GM13976 (cell line): ENCODE results near the gene NLRP1.

Source experiments
- DNase-seq: peaks from one replicate; pipeline ENCODE4 v3.0.0; 2012; ENCODE audit warnings: low spot score
- CTCF ChIP-seq: IDR thresholded peaks from 2 replicates; pipeline ENCODE4 v1.5.1; 2012; ENCODE audit warnings: borderline replicate concordance, mild to moderate bottlenecking; ENCODE audit not compliant: insufficient read depth; ENCODE audit errors: extremely low read depth, missing control alignments, control extremely low read depth
- in situ Hi-C: fragments of 300-500 bp; cut with MboI; formaldehyde crosslinking; loops from one replicate; pipeline ENCODE4 v1.12.0; 2022; ENCODE audit warnings: low sequenced_read_pairs, mixed read lengths, inconsistent platforms; ENCODE audit not compliant: unreplicated experiment

NLRP1 gene

GRCh38 chr17:5500589-5501391 lies 83.5 kb downstream of the NLRP1 start:
- no peak for TF ChIP-seq CTCF
- in situ Hi-C loops = no loop called here
- DNase-seq = peak; percentile 92

GRCh38 chr17:5500247-5500588 lies 84.1 kb downstream of the NLRP1 start:
- no peak for DNase-seq
- no peak for TF ChIP-seq CTCF
- in situ Hi-C loops = no loop called here

- in situ Hi-C loops = no loop called here
- DNase-seq = no peak
- TF ChIP-seq CTCF = no peak
Observed at GRCh38 chr17:5499476-5500231, 84.7 kb downstream of the NLRP1 start.

GRCh38 chr17:5492970-5493369 lies 91.3 kb downstream of the NLRP1 start:
- no peak for TF ChIP-seq CTCF
- no peak for DNase-seq
- in situ Hi-C loops = no loop called here

- DNase-seq = no peak
- TF ChIP-seq CTCF = no peak
- in situ Hi-C loops = no loop called here
Observed at GRCh38 chr17:5488752-5489151, 95.6 kb downstream of the NLRP1 start.

- no peak for TF ChIP-seq CTCF
- DNase-seq = peak; percentile 98
- in situ Hi-C loops = no loop called here
Observed at GRCh38 chr17:5486206-5487124, 97.8 kb downstream of the NLRP1 start, which contains the start of gene MIS12. Gene MIS12, plus strand, starts transcription at chr17:5486566. Its CDS starts 2,297 bp downstream, at chr17:5488863.
